NCI-H187 (cell line): ENCODE results near the gene GNPAT.

Experiments
- DNase-seq, 2 experiments: peaks; one replicate each; lab custom pipeline; 2025; lab: John Stamatoyannopoulos, UW

Gene GNPAT

DNA sequence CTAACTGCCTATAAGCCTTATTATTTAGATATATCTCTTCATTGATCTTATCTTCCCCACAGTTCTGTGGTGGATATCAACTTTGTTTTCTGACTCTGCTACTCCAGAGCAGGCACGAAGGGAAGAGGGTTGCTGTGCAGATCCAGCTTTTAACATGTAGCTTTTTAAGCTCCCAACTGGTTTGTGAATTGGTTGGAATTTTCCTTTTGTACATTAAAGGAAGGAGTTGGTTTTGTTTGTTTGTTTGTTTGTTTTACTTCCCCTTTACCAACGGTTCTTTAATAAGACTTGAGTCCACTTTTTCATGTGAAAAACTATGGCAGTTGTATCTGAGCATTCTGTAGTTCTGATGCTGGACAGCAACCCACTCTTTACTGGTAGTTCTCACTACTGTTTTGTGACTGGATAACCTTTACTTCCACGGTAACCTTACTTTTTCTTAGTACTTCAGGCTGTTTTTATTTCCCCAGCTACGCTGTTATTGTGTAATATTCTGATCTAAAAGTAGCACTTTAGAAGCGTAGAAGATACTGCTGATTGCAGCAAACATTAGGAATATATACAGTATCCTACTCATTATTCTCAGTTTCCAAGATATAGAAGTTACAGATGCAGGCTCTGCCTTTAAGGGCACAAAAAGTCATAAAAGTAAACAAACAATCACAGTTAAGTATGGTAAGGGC lies 1.6 kb downstream of the GNPAT start:
- DNase-seq: no peak

DNA sequence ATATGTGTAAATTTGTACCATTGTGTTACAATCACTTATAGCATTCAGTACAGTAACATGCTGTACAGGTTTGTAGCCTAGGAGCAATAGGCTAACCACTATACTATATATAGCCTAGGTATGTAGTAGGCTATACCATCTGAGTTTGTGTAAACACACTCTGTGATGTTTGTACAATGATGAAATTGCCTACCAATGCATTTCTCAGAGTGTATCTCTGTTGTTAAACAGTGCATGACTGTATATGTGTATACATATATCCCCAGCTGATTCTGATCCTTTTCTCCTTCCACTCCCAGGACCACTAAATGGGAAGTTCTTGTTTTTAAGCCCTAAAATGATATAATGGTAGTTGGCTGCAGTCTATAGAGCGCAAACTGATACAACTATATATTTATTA lies 7.8 kb downstream of the GNPAT start:
- DNase-seq: no peak

DNA sequence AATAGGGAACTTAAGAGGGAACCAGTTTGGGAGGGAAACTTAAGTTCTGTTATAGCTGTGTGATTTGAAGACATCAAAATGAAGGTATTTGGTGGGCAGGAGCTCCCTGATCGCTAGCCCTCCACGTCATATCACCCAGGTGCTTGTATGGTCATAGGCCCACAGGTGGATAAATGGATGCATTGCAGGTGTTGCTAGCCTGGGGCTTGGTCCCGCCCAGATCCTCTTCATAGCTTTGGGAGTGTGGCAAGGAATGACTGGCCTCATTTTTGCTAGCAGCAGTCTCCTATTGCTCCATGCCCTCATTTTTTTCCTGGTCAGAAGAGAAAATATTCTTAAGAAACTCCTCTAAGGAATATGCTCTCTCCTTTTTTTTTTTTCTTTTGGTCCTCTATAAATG lies 11.3 kb downstream of the GNPAT start:
- no peak for DNase-seq

DNA sequence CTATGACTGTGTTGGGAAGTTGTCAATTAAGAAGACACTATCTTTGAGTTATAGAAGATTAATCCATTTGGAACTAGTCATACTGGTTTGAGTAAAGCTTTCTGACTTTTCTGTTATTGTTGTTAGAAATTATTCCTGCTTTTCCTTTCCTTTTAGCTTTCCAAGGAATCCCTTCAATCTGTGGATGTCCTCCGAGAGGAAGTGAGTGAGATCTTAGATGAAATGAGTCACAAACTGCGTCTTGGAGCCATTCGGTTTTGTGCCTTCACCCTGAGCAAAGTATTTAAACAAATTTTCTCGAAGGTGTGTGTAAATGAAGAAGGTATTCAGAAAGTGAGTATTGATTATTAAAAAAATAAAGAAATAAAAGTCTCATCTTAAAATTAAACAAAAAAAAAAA lies 19.3 kb downstream of the GNPAT start:
- no peak for DNase-seq

DNA sequence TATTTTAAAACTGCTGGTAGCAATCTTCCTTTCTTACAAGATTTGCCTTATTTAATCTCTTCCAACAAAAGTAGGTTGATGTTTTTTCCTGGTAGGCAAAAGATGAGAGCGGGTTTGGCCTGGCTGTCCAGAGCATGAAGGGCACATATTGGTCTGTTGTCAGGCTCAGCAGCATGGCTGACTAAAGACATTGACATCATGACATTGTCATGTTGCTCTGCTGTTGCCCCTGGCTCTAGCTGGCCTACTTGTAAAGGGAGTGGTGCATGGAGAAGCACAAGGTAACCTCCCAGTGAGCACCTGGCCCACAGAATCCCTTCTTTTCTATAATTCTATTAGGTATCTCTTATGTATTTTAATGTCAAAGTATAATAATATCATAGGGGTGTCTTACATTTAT lies 23.6 kb downstream of the GNPAT start:
- DNase-seq: no peak

DNA sequence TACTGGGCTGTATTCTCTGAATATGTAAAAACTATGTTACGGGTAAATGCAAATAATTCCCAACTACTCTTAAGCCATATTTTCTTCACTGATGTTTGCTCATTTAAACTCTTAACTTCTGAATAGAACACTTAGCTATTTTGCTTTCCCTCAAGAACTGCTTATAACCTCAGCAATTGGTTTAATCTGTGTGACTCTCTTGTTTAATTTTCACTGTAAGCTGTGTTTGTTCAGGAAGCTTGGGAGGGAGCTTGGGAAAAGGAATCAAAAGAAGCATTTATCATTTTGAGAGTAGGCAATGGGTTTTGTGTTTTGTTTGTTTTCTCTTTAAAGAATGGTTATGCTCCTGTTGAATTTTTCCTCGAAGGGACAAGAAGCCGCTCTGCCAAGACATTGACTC lies 24.4 kb downstream of the GNPAT start:
- DNase-seq: no peak

DNA sequence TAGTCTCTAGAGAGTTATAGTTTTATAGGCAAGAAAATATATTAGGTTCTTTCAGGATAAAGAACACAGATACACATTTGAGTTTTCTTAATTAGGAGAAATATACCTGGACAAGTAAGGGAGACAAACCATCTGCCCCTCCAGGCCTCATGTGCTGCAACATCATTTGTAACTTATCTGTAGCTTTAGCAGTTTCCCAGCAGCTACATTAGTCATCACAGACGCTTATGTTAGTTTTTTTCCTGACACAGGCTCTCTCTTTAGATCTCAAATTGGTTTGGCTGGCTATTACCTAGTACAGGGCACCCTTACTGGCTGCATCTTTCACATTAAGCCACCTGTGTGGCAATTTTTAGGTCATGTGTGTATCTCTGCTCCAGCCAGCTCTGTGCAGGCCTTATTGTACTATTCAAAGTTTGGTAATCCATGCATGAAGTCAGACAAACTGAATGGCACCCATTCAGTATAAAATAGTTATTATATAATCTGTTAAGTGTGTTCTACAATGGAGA lies 25.9 kb downstream of the GNPAT start:
- DNase-seq: no peak

DNA sequence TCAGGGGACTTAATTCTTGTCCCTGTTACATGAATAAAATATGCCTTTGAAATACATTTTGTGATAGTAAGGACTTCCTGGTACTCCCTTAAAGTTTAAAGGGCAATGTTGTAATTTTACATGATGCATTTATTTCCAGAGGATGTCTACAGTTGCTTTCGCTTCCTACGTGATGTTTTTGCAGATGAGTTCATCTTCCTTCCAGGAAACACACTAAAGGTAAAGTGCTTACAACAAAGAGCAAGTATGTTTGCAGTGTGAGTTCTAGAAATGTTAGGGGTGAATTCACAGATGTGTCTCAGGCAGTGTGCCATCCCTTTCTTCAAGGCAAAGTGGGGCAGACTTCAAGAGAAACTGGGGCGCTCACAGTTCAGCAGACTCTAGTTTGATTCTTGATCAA lies 31.2 kb downstream of the GNPAT start:
- no peak for DNase-seq

DNA sequence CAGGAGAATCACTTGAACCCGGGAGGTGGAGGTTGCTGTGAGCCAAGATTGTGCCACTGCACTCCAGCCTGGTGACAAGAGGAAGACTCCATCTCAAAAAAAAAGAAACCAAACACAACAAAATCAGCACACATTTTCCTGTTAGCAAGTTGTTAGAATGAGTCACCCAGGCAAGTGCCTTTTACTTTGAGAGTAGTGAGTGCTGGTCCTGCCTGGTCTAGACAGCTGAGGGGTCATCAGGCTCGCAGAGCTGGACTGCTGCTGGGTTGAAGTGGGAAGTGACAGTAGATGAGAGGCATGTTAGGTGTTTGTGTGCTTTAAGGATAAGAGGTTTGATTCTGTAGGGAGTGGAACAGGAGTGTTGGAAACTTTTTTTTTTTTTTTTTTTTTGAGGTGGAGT lies 31.9 kb downstream of the GNPAT start:
- DNase-seq: no peak

DNA sequence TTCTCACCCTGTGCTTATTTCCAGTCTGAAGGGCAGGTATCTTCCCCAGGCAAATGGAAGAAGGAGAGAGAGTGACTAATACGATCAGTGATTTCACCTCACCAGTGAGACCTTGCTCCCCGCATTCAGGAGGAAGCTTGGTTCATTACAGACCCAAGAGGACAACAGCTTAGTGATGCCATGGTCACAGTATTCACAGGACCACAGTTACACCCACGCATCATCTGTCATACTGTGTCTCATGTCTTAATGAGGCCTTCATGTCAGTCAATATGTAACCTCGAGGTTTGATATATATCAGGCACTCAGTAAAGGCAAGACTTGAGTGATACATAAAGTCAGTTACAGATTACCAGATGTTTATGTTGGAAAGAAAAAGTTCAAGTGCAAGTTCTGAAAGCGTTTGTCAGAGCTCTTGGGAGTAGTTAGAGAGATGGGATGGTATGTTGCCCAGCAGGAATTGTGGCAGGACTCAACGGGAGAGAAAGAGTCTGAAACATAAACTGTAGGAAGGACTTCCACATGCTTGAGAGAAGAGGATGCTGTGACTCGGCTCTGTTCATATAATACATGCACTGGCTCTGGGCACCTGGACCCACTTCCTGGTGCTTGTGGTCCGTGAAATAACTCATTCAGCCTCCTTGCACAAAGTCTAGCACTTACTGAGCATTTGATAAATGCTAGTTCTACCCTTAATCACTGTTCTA lies 33.3 kb downstream of the GNPAT start:
- DNase-seq: no peak

DNA sequence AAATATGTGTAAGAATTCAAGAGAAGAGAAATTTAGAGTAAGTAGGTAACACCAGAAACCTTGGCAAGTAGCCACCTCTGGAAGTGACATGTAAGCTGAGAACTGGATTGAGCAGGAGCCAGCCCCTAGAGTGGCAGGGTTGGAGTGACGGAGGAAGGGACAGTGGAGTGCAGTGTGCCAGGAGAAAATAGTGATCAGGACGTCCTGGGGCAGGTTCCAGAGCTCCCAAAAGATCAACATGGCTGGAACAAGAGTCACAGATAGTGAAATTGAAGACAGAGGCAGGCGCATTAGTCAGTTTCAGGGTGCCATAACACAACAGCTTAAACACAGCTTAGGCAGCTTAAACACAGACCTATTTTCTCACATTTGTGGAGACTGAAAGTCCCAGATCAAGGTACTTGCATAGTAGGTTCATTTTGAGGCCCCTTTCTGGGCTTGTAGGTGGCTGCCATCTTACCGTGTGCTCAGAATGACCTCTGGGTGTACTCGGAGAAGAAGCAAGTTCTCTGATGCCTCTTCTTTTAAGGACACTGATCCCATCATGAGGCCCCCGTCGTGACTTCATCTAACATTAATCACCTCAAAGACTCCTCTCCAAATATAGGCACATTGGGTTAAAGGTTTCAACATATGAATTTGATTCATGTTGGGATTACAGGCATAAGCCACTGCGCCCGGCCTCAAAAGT lies 37.2 kb downstream of the GNPAT start:
- DNase-seq: no peak

DNA sequence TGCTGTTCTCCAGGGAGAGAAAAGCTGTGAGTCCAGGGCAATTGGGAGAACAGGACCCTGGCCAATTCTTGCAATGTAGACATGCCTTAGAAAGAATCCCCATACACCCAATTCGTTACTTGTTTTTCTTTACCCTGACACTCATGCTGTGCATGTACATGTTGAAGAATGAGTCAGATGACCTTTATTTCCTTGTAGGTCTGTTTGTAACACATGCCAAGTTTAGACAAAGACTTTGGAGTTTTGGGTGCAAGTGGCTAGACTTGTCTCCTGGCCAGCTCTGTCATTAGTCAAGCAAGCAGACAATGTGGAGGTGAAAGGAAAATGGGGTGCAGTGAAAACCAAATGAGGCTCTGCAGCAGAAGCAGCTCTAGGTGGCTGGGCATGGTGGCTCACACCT lies 38.1 kb downstream of the GNPAT start:
- no peak for DNase-seq

DNA sequence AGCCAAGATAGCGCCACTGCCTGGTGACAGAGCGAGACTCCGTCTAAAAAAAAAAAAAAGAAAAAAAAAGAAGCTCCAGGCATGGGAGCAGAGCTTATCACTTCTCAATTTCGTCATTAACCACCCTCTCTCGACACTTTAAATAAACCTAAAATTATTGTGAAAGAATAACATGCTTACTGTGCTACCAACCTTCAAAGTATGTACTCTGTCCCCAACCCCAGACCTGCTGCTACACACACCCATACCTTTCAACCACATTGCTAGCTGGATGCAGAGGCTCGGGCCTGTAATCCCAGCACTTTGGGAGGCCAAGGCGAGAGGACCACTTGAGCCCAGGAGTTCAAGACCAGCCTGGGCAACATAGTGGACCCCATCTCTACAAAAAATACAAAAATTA lies 38.7 kb downstream of the GNPAT start:
- DNase-seq: no peak

DNA sequence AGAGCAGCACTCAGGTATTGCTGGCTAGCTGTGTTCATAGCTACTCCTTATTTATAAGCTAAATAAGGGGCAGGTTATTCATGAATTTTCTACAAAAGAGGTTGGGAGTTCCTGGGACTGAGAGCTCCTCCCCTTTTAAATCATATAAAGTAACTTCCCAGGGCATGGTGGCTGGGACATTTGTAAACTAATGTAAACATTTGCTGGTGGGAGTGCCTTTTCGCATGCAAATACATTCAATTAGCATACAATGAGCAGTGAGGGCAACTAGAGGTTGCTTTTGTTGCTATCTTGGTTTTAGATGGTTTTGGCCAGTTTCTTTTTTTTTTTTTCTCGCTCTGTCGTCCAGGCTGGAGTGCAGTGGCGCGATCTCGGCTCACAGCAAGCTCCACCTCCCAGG lies 43.4 kb downstream of the GNPAT start:
- no peak for DNase-seq

DNA sequence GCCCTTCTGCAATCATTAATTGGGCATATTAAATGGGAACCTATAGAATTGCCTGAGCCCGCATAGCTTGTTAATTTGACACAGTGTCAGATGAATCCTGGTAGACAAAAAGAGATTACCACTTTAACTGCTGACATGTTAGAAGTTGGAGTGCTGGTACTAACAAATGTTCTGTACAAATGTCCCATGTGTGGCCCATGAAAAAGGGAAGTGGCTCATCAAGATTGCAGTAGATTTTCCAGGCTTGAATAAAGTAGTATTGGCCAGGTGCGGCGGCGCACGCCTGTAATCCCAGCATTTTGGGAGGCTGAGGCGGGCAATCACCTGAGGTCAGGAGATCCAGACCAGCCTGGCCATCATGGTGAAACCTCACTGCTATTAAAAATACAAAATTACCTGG lies 45.6 kb downstream of the GNPAT start:
- DNase-seq: no peak

DNA sequence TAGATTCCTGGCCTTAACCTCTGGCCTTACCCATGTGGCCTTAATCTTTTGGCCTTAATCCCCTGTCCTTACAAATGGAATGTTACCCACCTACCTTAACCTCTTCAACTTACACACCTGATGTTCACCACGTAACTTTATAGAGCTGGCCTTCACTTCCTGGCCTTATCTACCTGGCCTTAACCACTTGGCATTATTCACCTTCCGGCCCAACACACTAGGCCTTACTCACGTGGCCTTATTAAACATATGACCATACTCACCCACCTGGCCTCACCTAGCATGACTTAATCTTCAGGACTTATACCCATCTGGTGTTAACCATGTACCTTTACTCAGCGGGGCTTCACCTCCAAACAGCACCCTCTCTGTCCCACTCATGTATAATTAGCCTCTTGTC lies 54.9 kb downstream of the GNPAT start:
- no peak for DNase-seq

DNA sequence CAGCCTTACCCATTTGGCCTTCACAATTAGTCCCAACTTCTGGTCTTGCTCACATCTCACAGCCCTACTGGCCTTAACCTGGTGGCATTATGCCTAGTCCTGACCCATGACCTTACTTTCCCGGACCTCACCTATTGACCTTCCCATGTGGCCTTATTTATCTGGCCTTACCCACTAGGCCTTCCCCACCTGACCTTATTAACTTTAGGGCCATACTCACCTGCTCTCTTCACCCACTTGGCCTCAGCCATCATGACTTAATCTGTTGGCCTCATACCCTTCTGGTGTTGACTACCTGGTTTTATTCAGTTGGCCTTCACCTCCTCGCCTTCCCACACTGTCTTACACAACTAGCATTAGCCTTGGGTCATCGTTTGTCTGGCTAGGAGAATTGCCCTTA lies 61.0 kb downstream of the GNPAT start:
- DNase-seq: no peak

DNA sequence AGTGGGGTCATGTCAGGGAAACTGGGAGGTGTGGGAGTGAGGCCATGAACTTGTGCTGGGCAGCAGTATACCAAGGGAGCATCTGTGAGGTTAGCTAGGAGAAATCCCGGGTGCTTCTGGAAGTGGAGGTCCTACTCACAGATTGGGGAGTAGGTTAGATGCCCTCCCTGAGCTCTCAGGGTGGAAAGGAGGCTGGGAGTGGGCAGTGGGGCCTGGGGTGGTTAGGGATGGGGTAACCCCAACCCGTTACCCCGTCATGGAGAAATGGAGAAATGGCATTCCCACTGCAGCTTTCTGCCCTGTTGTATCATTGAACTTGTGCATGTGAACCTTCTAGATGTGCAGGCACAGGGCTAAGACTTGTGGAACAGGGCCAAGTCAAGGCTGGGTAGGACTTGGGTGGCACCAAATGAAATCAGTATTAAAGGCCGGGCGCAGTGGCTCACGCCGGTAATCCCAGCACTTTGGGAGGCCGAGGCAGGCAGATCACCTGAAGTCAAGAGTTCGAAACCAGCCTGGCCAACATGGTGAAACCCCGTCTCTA lies 69.5 kb downstream of the GNPAT start:
- no peak for DNase-seq

DNA sequence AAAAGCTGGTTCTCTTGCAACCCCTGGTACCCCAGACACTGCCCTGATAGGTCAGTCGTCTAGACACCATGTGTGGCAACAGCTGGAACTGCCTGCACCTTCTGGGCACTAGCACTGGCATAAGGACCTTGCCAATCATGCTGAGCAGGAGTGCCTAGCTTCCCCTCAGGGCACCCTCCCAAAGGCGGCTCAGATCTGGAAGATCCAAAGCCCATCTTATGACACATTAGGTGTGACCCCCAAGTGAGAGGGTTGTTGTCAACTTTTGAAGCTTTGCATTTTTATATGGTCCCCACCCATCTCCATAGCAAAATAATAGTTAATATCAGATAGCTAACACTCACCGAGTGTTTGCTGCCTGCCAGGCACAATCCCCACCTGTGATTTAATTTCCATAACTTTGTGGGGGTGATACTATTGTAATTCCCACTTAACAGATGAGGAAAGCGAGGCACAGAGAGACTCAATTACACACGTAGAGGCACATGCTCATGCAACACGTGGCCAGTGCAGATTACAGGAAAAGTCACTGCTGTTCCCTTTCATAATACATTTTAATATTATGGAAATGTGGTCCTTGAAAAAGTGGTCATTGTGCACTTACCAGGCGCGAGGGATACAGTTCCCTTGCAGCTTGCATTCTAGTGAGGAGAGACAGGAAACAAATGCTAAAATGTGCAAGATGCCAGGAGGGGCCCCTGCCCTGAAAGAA lies 70.9 kb downstream of the GNPAT start:
- no peak for DNase-seq

DNA sequence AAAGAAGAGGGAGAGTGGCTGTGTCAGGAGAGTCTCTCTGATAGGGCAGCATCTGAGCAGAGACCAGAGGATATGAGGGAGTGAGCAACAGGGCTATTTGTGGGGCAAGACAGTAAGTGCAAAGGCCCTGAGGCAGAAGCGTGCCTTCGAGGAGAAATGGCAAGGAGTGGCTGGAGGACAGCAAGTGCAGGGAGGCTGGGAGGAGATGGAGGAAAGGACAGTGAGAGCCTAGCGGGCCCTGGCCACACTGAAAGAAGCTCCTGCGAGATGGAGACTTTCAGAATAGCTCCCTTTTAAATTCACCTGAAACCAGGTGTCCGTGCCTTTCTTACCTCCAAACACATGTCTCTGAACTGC lies 71.4 kb downstream of the GNPAT start:
- no peak for DNase-seq

DNA sequence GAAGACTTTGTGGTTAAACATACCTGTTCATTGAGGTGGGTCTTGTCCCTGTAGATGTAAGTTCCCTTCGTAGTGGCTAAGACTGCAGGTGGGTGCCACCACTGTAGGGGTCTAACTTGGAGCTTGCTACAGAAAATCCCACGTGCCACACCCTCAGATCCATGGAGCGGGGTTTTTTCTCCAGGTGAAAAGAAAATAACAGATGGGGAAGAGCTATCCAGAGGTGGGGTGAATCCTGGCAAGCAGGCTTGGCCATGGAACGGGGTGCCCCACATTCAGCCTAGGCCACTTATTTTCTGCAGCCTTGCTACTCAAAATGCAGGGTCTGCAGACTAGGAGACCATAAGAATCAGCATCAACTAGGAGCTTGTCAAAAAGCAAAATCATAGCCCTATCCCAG lies 72.6 kb downstream of the GNPAT start:
- DNase-seq: no peak

DNA sequence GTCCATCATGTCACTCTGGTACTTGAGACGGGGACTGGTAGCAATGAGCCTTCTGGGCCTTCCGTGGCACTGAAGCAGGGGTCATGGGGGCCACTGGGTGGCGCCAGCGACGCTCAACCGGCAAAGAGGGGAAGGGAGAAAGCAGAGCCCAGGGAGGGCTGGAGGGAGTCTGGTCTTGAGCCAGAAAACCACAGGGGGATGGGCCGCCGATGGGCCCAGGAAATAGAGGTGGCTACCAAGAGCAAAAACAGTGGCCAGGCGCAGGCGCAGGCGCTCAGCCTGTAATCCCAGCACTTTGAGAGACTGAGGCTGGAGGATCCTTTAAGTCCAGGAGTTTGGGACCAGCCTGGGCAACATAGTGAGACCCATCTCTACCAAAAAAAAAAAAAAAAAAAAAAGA lies 74.9 kb downstream of the GNPAT start:
- DNase-seq: no peak
